ENCODE results near the gene CSF3. TPM values are rescaled to one million over a fixed set of nuclear protein-coding genes. Genes with fewer than 3 reads are reported as not detected.

Gene CSF3
- total RNA-seq, 4 donors from 2014 or later, result 2.6 to 38.9 TPM; not detected in 2

GRCh38 chr17:39975801-39976200 lies 39.4 kb upstream of the CSF3 start:
- Histone ChIP-seq H3K4me3 (no peak overlapping the region), H3K27me3 (peaks cover 11% of the 10 kb centered on the region), H3K9me3 (no peaks in the 10 kb centered on the region), H3K4me1 (peaks cover 0 to 9% (median 6%) of the 10 kb centered on the region in 4 donors), H3K27ac (no peak overlapping the region), H3K36me3 (no peaks in the 10 kb centered on the region)
- no peak for DNase-seq
- no peak for TF ChIP-seq POLR2A (IDR thresholded peaks at IDR 0.05)
- in situ Hi-C loops (cut with MboI; ENCODE audit: low pct_ligation_motif_present in 1 of 4, low pct_unique_long_range_greater_than_20kb in 1 of 4, low sequenced_read_pairs in 3 of 4), result no loop called here
- WGBS, 2 donors (ENCODE audit: low coverage in 1 of 2), result 78 to 80% methylated on average over 3 to 4 of the region's 4 CpGs
- intact Hi-C loops (cut with DNase I; ENCODE audit: low total_unique reads), result no loop called here

- TF ChIP-seq EP300 (IDR thresholded peaks at IDR 0.05; ENCODE audit: low read depth) (no peak), CTCF (IDR thresholded peaks at IDR 0.05) (no peak), POLR2A (IDR thresholded peaks at IDR 0.05) (no peak), POLR2AphosphoS5 (IDR thresholded peaks at IDR 0.05) (no peak)
- H3K4me1 ChIP-seq, result peaks cover 17 to 28% (median 20%) of the 10 kb centered on the region in 4 donors
- peaks cover 0 to under 1% (median under 1%) of the 10 kb centered on the region in 4 donors for H3K36me3 ChIP-seq
- in situ Hi-C loops (cut with MboI; ENCODE audit: low pct_ligation_motif_present in 1 of 4, low pct_unique_long_range_greater_than_20kb in 1 of 4, low sequenced_read_pairs in 3 of 4), result no loop called here
- peaks cover 11% of the 10 kb centered on the region for H3K27me3 ChIP-seq
- WGBS, 2 donors (ENCODE audit: low coverage in 1 of 2), result 74 to 82% methylated on average over 3 to 5 of the region's 5 CpGs
- no peak overlapping the region for H3K4me3 ChIP-seq
- H3K9me3 ChIP-seq, result no peaks in the 10 kb centered on the region
- no peak for DNase-seq
- intact Hi-C loops (cut with DNase I; ENCODE audit: low total_unique reads), result no loop called here
- H3K27ac ChIP-seq, result no peak overlapping the region
These were observed 36.1 kb upstream of the CSF3 start for GRCh38 chr17:39979016-39979670.

GRCh38 chr17:39979893-39980350 lies 35.3 kb upstream of the CSF3 start:
- 0 to 1% methylated on average over 2 to 10 of the region's 10 CpGs for WGBS, 2 donors (ENCODE audit: low coverage in 1 of 2)
- Histone ChIP-seq H3K27ac (peak overlapping the region; percentile 94 to 99 (median 98)), H3K36me3 (peaks cover 0 to 8% (median 4%) of the 10 kb centered on the region in 4 donors), H3K4me3 (peak overlapping the region; percentile 38 to 99 (median 88)), H3K27me3 (peaks cover 6% of the 10 kb centered on the region), H3K4me1 (peaks cover 17 to 28% (median 20%) of the 10 kb centered on the region in 4 donors), H3K9me3 (no peaks in the 10 kb centered on the region)
- no peak for TF ChIP-seq CTCF (IDR thresholded peaks at IDR 0.05)
- no peak for TF ChIP-seq POLR2A (IDR thresholded peaks at IDR 0.05)
- no peak for TF ChIP-seq EP300 (IDR thresholded peaks at IDR 0.05; ENCODE audit: low read depth)
- no peak for TF ChIP-seq POLR2AphosphoS5 (IDR thresholded peaks at IDR 0.05)
- in situ Hi-C loops (cut with MboI; ENCODE audit: low pct_ligation_motif_present in 1 of 4, low pct_unique_long_range_greater_than_20kb in 1 of 4, low sequenced_read_pairs in 3 of 4) (no loop called here), intact Hi-C loops (cut with DNase I; ENCODE audit: low total_unique reads) (no loop called here)
- DNase-seq, result peak; percentile 23

- peak within 1 kb of the TSS; percentile 87 to 99 (median 92) for H3K4me3 ChIP-seq
- H3K4me1 ChIP-seq, result peaks cover 17 to 28% (median 20%) of the 10 kb centered on the region in 4 donors
- whole genome bisulfite sequencing, 2 donors (ENCODE audit: low coverage in 1 of 2), result 0% methylated on average over 81 of the region's 84 CpGs; no CpG with 5 or more reads in 1 of the 2 donors
- peaks cover 6% of the 10 kb centered on the region for H3K27me3 ChIP-seq
- no peaks in the 10 kb centered on the region for H3K9me3 ChIP-seq
- peak; percentile 65 to 98 (median 76) for TF ChIP-seq CTCF (IDR thresholded peaks at IDR 0.05)
- peak; percentile 97 to 98 (median 97) for TF ChIP-seq POLR2AphosphoS5 (IDR thresholded peaks at IDR 0.05)
- no peak for TF ChIP-seq EP300 (IDR thresholded peaks at IDR 0.05; ENCODE audit: low read depth)
- TF ChIP-seq POLR2A (IDR thresholded peaks at IDR 0.05), result peak; percentile 93
- intact Hi-C loops (cut with DNase I; ENCODE audit: low total_unique reads), result no loop called here
- DNase-seq, result peak; percentile 99
- in situ Hi-C loops (cut with MboI; ENCODE audit: low pct_ligation_motif_present in 1 of 4, low pct_unique_long_range_greater_than_20kb in 1 of 4, low sequenced_read_pairs in 3 of 4), result no loop called here
- H3K36me3 ChIP-seq, result peaks cover 0 to 15% (median 7%) of the 10 kb centered on the region in 4 donors
- H3K27ac ChIP-seq, result peak within 1 kb of the TSS; percentile 94 to 99 (median 98)
These were observed 34.7 kb upstream of the CSF3 start, which contains the start of gene PSMD3 for GRCh38 chr17:39980351-39981206. TSS of gene PSMD3 (plus strand) at chr17:39980807. CDS start at chr17:39980971, 164 bp downstream.

Measured in transverse colon (tissue), 4 donors.